Erythroblast (primary cell): ENCODE measurements around the gene EIF1AD.

Source experiments
- GATA1 ChIP-seq: IDR thresholded peaks from 2 replicates; pipeline ENCODE4 v1.6.1; 2011; ENCODE audit warnings: low read depth, mild to moderate bottlenecking, control low read depth, low read length, moderate library complexity
- POLR2A ChIP-seq: IDR thresholded peaks from 2 replicates; pipeline ENCODE4 v1.6.1; 2011; ENCODE audit warnings: mild to moderate bottlenecking, low read length

DNA sequence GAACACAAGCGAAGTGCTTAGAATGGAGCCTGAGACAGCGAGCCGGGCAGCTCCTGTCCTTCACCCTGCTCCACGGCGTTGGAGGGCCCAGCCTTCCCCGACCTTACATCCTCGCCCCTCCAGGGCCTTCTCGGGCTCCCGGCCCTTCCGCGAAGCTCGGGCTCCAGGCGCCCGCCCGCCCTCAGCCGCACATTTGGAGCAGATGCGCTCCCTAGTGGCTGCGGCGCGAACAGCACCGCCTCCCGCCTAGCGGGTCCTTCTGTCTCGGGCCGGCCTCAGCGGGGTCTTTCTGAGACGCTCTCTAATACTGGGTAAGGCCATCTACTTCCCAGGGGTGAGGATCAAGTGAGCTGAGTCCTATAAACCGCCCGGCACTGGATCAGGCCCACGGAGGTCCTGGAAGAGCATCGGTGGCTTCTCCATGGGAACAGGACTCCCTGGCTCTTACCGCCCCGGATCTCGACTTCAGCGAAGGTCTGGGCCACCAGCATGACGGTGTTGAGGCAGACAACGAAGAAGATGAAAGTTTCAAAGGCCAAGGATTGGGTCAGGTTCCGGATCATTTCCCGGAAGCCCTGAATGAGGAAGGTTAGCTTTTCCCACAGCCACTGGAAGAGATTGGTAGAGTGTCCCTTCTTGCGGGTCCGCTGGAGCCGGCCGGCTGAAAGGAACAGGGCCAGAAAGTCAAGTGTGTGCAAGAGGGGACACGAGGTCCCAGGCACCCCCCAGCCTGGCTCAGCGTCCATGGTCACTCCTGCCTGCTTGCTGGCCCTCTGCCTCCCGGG is 20.6 kb upstream of the EIF1AD start:
- no peak for TF ChIP-seq POLR2A
- TF ChIP-seq GATA1, result no peak
